AG09309 (cell line): ENCODE measurements around the gene REEP3.
"Not testable (repeated sequence)": the region's sequence is repeated elsewhere in the genome, so short reads cannot be mapped to it uniquely, and the experiment has no call there.

Experiments
- DNase-seq: peaks from one replicate; pipeline ENCODE4 v3.0.0-alpha.2; 2010; ENCODE audit warnings: low read depth
- H3K4me3 ChIP-seq: 2 replicates; pipeline ENCODE4 v1.5.1; 2011; ENCODE audit warnings: mild to moderate bottlenecking, low read depth, low read length, moderate library complexity; ENCODE audit not compliant: control insufficient read depth
- TF ChIP-seq, protein P1 (sequence below): IDR thresholded peaks from 2 replicates; pipeline ENCODE4 v1.5.1; 2011; ENCODE audit warnings: mild to moderate bottlenecking, low read depth, low read length, inconsistent platforms; ENCODE audit not compliant: insufficient read depth, control insufficient read depth; ENCODE audit errors: missing control alignments

The REEP3 gene

DNA sequence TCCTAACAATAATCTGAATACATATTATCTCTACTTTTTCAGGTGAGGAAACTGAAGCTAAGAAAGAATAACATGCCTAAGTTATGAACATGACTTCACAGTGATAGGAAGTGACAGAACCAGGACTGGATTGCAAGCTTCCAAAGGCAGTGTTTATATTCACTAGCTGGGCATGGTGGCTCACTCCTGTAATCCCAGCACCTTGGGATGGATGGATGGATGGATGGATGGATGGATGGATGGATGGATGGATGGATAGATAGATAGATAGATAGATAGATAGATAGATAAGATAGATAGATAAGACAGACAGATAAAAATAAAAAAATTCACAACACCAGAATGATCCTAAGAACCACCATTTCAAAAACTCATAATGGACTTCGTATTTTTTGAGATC lies 37.2 kb upstream of the REEP3 start:
- TF ChIP-seq, protein P1, sequence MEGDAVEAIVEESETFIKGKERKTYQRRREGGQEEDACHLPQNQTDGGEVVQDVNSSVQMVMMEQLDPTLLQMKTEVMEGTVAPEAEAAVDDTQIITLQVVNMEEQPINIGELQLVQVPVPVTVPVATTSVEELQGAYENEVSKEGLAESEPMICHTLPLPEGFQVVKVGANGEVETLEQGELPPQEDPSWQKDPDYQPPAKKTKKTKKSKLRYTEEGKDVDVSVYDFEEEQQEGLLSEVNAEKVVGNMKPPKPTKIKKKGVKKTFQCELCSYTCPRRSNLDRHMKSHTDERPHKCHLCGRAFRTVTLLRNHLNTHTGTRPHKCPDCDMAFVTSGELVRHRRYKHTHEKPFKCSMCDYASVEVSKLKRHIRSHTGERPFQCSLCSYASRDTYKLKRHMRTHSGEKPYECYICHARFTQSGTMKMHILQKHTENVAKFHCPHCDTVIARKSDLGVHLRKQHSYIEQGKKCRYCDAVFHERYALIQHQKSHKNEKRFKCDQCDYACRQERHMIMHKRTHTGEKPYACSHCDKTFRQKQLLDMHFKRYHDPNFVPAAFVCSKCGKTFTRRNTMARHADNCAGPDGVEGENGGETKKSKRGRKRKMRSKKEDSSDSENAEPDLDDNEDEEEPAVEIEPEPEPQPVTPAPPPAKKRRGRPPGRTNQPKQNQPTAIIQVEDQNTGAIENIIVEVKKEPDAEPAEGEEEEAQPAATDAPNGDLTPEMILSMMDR = no peak
- DNase-seq = no peak
- no peak overlapping the region for H3K4me3 ChIP-seq

DNA sequence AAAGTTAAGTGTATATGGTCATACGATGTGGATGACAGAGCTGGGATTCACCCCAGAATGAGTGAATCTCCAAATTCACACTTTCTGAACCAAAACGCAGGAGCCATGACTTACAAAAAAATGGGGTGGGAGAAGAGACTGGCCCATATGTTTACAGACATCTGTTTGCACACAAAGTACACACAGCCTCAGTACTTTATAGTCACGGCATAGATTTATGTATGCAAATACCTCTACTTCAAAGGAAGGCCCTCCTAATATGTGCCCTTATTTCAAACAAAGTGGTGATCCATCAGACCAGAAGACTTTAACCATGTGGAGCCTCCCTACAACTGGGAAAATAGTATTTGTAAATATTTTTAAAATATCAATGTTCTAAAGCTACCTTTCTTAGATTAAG lies 33.2 kb upstream of the REEP3 start:
- DNase-seq = no peak
- TF ChIP-seq, protein P1 = no peak
- H3K4me3 ChIP-seq = no peak overlapping the region

DNA sequence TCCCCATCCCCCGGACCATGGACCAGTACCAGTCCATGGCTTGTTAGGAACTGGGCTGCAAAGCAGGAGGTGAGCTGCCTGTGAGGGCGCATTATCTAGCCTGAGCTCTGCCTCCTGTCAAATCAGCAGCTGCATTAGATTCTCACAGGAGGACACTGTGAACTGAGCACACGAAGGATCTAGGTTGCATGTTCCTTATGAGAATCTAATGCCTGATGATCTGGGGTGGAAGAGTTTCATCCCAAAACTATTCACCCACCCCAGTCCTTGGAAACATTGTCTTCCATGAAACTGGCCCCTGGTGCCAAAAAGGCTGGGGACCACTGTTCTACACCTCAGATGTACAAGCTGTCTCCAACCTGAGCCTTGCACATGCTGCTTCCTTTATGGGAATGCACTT lies 31.4 kb upstream of the REEP3 start:
- TF ChIP-seq, protein P1 = no peak
- no peak for DNase-seq
- H3K4me3 ChIP-seq = no peak overlapping the region

DNA sequence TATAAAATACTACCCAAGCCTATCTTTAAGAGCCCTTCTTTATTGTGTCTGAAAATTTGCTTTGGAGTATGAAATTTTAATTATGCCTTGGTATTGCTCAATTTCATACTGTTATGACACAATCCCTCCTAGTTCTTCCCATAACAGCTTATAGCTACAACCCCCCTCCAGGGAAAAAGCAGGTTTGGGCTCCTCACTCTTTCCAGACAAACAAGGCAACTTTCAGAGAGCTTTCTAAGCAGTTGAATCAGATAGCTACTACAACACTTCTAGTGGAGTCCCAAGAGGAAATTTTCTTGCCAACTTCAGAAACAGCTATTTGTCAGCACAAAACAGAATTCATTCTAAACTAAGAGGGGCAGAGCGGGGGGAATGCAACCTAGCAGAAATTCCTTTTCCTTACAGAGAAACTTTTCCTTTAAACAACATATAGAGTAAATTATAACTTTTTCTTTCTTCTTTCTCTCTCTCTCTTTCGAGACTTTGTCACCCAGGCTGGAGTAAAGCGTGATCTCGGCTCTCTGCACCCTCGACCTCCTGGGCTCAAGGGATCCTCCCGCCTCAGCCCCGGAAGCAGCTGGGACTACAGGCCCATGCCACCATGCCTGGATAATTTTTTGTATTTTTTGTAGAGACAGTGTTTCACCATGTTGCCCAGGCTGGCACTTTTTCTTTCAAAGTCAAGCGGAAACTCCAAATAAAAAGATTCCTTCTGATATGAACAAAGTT lies 29.4 kb upstream of the REEP3 start:
- TF ChIP-seq, protein P1 = no peak
- H3K4me3 ChIP-seq = no peak overlapping the region
- DNase-seq = peak; percentile 76

DNA sequence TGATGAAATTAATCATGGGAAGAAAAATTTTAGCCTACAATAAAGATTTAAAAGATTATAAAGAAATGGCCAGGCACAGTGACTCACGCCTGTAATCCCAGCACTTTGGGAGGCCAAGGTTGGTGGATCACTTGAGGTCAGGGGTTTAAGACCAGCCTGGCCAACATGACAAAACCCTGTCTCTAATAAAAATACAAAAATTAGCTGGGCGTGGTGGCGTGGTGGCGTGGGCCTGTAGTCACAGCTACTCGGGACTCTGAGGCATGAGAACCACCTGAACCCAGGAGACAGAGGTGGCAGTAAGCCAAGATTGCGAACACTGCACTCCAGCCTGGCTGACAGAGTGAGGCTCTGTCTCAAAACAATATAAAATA lies 28.9 kb upstream of the REEP3 start:
- H3K4me3 ChIP-seq = not testable (repeated sequence)
- DNase-seq = peak; percentile 11

DNA sequence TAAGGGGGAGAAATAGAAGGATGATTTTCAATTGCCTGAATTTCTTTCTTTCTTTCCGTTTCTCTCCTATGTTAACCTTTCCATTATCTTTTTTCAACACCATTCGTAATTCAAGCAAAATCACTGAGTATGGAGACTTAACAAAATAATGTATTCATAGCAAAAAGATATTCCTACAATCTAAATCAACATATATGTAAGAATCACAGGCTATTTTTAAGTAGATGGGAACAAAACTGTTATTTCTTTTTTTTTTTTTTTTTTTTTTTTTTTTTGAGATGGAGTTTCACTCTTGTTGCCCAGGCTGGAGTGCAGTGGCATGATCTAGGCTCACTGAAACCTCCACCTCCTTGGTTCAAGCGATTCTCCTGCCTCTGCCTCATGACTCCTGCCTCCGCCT lies 28.2 kb upstream of the REEP3 start:
- no peak overlapping the region for H3K4me3 ChIP-seq
- TF ChIP-seq, protein P1 = no peak
- no peak for DNase-seq

DNA sequence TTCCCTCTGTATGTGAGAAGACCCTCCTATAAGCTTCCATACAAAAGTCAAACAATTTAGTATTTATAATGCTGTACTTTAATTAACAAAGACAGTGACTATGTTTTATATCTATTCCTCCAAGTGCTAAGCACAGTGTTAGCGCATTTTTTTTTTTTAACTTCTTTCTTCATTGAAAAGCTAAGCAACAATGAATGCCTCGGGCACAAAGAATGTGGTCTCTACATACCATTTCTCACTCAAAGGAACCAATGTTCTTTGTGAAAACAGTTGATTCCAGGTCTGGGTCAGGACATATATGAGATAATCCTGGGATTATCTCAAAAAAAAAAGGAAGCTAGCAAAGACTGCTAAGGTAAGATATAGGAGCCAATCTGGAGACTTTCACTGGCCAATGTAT lies 26.2 kb upstream of the REEP3 start:
- no peak for DNase-seq
- TF ChIP-seq, protein P1 = no peak
- H3K4me3 ChIP-seq = no peak overlapping the region
